KMS-11 (cell line): ENCODE measurements around the gene AP1S3.

Experiments used
- H2AFZ ChIP-seq: fragments of 200-600 bp; sonication (generic); 2 replicates; pipeline ENCODE4 v1.6.1; 2016; ENCODE audit warnings: antibody characterized with exemption, mixed run types, low read depth
- H3K27ac ChIP-seq: fragments of 200-600 bp; sonication (generic); 2 replicates; pipeline ENCODE4 v1.6.1; 2016; ENCODE audit warnings: mild to moderate bottlenecking, mixed run types
- H3K27me3 ChIP-seq: fragments of 200-600 bp; sonication (generic); 2 replicates; pipeline ENCODE4 v1.6.1; 2017; ENCODE audit warnings: mild to moderate bottlenecking, low read depth, mixed run types, moderate library complexity; ENCODE audit not compliant: insufficient read depth
- H3K36me3 ChIP-seq: fragments of 200-600 bp; sonication (generic); 2 replicates; pipeline ENCODE4 v1.6.1; 2017; ENCODE audit warnings: mild to moderate bottlenecking, mixed run types; ENCODE audit not compliant: insufficient read depth
- H3K4me1 ChIP-seq: fragments of 200-600 bp; sonication (generic); 2 replicates; pipeline ENCODE4 v1.6.1; 2016; ENCODE audit warnings: mild to moderate bottlenecking, low read depth, mixed run types; ENCODE audit not compliant: poor library complexity, severe bottlenecking
- H3K4me2 ChIP-seq: fragments of 200-600 bp; sonication (generic); 2 replicates; pipeline ENCODE4 v1.7.0; 2016; ENCODE audit warnings: mild to moderate bottlenecking, mixed run types
- H3K4me3 ChIP-seq: fragments of 200-600 bp; sonication (generic); IDR thresholded peaks from 2 replicates; pipeline ENCODE4 v1.6.1; 2017; ENCODE audit warnings: low read depth, low read length, mixed read lengths; ENCODE audit not compliant: insufficient read depth
- H3K79me2 ChIP-seq: fragments of 200-600 bp; sonication (generic); 2 replicates; pipeline ENCODE4 v1.6.1; 2016; ENCODE audit warnings: low read depth, mixed run types; ENCODE audit not compliant: insufficient read depth
- H3K9ac ChIP-seq: fragments of 200-600 bp; sonication (generic); 2 replicates; pipeline ENCODE4 v1.6.1; 2016; ENCODE audit warnings: mild to moderate bottlenecking, mixed run types
- H4K20me1 ChIP-seq: fragments of 200-600 bp; sonication (generic); 2 replicates; pipeline ENCODE4 v1.6.1; 2016; ENCODE audit warnings: mild to moderate bottlenecking, mixed run types; ENCODE audit not compliant: insufficient read depth
- TF ChIP-seq, protein P1 (sequence below): fragments of 200-600 bp; sonication (generic); conservative IDR thresholded peaks from 2 replicates; pipeline ENCODE4 v1.6.1; 2017; ENCODE audit warnings: low read depth, mild to moderate bottlenecking, antibody characterized with exemption, low read length, moderate library complexity, mixed read lengths

AP1S3 gene

DNA sequence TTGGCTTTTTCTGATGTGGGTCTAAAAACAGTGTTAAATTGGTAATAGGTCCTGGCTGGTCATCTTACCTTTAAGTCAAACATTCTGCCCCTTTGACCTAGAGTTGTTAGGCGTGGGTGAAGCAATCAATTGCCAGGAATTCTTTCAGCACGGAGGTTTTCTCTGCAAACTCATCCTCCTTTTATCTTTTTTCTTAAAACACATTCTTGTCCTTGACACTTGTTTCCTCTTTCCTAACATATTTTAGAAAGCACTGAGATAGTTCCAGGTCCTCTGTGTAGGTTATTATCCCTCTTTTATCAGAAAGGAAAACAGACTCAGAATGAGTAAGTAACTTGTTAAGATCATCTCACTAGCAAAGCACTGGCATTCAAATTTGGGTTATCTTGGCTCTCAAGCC is 18.6 kb upstream of the AP1S3 start:
- no peak overlapping the region for H3K9ac ChIP-seq
- H4K20me1 ChIP-seq, result no peaks in the 10 kb centered on the region
- no peaks in the 10 kb centered on the region for H3K4me1 ChIP-seq
- TF ChIP-seq, protein P1, sequence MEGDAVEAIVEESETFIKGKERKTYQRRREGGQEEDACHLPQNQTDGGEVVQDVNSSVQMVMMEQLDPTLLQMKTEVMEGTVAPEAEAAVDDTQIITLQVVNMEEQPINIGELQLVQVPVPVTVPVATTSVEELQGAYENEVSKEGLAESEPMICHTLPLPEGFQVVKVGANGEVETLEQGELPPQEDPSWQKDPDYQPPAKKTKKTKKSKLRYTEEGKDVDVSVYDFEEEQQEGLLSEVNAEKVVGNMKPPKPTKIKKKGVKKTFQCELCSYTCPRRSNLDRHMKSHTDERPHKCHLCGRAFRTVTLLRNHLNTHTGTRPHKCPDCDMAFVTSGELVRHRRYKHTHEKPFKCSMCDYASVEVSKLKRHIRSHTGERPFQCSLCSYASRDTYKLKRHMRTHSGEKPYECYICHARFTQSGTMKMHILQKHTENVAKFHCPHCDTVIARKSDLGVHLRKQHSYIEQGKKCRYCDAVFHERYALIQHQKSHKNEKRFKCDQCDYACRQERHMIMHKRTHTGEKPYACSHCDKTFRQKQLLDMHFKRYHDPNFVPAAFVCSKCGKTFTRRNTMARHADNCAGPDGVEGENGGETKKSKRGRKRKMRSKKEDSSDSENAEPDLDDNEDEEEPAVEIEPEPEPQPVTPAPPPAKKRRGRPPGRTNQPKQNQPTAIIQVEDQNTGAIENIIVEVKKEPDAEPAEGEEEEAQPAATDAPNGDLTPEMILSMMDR, result no peak
- no peak overlapping the region for H3K4me2 ChIP-seq
- H3K27ac ChIP-seq, result no peak overlapping the region
- H3K27me3 ChIP-seq, result no peaks in the 10 kb centered on the region
- no peaks in the 10 kb centered on the region for H3K79me2 ChIP-seq
- no peak overlapping the region for H2AFZ ChIP-seq
- no peak overlapping the region for H3K4me3 ChIP-seq
- no peaks in the 10 kb centered on the region for H3K36me3 ChIP-seq

DNA sequence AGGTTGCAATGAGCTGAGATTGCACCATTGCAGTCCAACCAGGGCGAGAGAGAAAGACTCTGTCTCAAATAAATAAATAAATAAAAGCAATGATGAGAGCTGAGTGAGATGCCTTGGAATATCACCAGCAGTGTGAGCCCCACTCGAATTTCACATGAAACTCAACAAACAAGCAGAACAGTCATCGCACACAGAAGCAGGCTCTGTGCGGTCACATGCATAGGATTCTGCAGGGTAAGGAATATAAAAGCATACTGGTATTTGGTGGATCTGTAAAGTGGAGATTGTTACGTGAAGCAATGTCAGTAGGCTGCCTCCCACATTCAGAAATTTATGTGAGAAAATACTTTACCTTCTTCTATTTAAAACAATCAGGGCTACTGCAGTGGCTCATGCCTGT is 18.0 kb upstream of the AP1S3 start:
- Histone ChIP-seq H3K4me3 (no peak overlapping the region), H3K9ac (no peak overlapping the region), H3K27me3 (no peaks in the 10 kb centered on the region), H3K4me1 (no peaks in the 10 kb centered on the region), H2AFZ (no peak overlapping the region), H3K4me2 (no peak overlapping the region), H3K79me2 (no peaks in the 10 kb centered on the region), H3K36me3 (no peaks in the 10 kb centered on the region), H3K27ac (no peak overlapping the region), H4K20me1 (no peaks in the 10 kb centered on the region)
- TF ChIP-seq, protein P1, result no peak

DNA sequence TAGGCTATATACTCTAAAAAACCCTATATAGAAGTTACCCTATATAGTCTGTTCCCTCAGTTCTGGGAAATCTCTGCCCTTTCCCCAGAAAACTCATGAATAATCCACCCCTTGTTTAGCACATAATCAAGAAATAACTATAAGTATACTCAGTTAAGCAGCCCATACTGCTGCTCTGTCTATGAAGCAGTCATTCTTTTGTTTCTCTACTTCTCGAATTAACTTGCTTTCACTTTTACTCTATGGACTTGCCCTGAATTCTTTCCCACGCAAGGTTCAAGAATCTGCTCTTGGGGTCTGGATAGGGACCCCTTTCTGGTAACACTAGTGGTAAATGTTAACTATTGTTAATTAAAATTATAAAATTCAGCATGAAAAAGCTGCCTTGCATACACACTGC is 17.4 kb upstream of the AP1S3 start:
- Histone ChIP-seq H3K27ac (no peak overlapping the region), H3K36me3 (no peaks in the 10 kb centered on the region)

DNA sequence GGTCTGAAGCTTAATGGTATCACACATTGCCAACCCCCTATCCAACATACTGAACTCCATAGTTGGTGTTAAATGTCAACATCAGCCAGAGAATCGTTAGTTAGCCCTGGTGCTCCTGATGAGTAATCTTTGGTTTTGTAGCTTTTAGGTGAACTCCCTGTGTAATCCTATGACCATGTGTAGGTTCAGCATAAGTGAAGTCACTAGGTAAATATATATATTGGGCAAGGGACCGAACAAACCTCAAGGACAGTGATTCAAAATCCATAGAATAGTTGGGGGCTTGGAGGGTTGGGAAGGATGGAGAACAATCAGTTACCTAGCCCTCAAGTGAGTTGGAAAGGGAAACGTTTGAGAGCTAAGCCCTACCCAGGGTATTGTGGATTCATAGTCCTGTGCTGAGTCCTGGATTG is 16.0 kb upstream of the AP1S3 start:
- Histone ChIP-seq H2AFZ (no peak overlapping the region), H3K4me2 (no peak overlapping the region), H3K9ac (no peak overlapping the region), H3K27me3 (no peaks in the 10 kb centered on the region), H3K79me2 (no peaks in the 10 kb centered on the region), H3K36me3 (no peaks in the 10 kb centered on the region), H4K20me1 (no peaks in the 10 kb centered on the region), H3K4me3 (no peak overlapping the region), H3K4me1 (no peaks in the 10 kb centered on the region), H3K27ac (no peak overlapping the region)
- TF ChIP-seq, protein P1, result no peak

More for the DNA sequence above, 17.4 kb upstream of the AP1S3 start:
- no peaks in the 10 kb centered on the region for H3K4me1 ChIP-seq
- H4K20me1 ChIP-seq, result no peaks in the 10 kb centered on the region
- H3K27me3 ChIP-seq, result no peaks in the 10 kb centered on the region
- TF ChIP-seq, protein P1, result no peak
- H3K9ac ChIP-seq, result no peak overlapping the region
- H3K4me2 ChIP-seq, result no peak overlapping the region
- H3K4me3 ChIP-seq, result no peak overlapping the region
- H2AFZ ChIP-seq, result no peak overlapping the region
- H3K79me2 ChIP-seq, result no peaks in the 10 kb centered on the region

DNA sequence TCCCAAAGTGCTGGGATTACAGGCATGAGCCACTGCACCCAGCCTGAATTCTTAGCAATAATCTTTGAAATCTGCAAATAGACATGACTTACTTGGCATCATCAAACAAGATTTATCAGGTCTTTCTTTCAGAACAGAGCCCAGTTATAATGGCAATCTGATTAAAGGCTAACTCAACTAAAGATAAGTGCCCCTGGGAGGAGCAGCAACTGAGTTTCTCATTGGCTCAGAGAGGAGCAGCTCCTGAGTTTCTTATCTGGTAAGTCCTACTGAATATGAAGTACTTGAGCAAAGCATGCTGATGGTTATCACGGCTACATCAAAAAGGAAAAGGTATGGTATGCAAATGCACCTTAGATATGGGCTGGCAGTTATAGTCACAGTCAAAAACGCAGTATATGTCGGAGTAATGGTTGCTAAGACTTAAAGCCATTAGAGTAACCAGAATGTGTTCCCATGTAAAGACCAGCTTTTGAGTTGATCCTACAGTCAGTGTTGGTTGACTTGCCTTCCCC is 15.0 kb upstream of the AP1S3 start:
- Histone ChIP-seq H3K4me2 (no peak overlapping the region), H3K79me2 (no peaks in the 10 kb centered on the region), H3K36me3 (no peaks in the 10 kb centered on the region), H3K4me3 (no peak overlapping the region), H2AFZ (no peak overlapping the region), H4K20me1 (no peaks in the 10 kb centered on the region), H3K27me3 (no peaks in the 10 kb centered on the region), H3K4me1 (no peaks in the 10 kb centered on the region), H3K27ac (no peak overlapping the region), H3K9ac (no peak overlapping the region)
- TF ChIP-seq, protein P1, result no peak
